Fibroblast of skin of right biceps (primary cell): Measurements from ENCODE around the gene SGPP2.
"Not testable (repeated sequence)": the region's sequence is repeated elsewhere in the genome, so short reads cannot be mapped to it uniquely, and the experiment has no call there.

ENCODE experiments used
- DNase-seq: peaks from one replicate; pipeline ENCODE4 v3.0.0-alpha.2; 2013

Gene SGPP2, protein sequence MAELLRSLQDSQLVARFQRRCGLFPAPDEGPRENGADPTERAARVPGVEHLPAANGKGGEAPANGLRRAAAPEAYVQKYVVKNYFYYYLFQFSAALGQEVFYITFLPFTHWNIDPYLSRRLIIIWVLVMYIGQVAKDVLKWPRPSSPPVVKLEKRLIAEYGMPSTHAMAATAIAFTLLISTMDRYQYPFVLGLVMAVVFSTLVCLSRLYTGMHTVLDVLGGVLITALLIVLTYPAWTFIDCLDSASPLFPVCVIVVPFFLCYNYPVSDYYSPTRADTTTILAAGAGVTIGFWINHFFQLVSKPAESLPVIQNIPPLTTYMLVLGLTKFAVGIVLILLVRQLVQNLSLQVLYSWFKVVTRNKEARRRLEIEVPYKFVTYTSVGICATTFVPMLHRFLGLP

GRCh38 chr2:222424276-222424728 lies at the start of gene SGPP2:
SGPP2 (plus strand) TSS chr2:222424543; CDS start chr2:222424603, 60 bp downstream.
- DNase-seq, result no peak

GRCh38 chr2:222375798-222376197 lies 48.5 kb upstream of the SGPP2 start:
- DNase-seq, result no peak

GRCh38 chr2:222380456-222380855 lies 43.9 kb upstream of the SGPP2 start:
- no peak for DNase-seq

DNA sequence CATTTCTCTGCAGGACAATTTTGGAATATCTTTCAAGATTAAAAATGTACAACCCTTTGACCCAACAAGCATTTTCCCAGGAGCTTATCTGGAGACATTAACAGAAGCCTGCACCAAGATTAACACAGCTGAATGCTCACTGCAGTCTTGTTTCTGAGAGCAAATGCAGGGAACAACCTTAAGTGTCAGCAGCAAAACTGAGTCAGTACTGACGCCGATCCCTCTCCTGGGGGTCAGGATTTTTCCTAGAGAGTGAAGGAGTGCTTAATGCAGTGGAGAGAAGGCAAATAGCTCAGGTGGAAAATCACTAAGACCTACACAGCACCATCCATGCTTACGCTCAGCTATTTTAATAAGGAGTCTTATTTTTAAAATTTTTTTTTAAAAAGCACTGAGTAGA lies 42.8 kb upstream of the SGPP2 start:
- DNase-seq, result no peak

DNA sequence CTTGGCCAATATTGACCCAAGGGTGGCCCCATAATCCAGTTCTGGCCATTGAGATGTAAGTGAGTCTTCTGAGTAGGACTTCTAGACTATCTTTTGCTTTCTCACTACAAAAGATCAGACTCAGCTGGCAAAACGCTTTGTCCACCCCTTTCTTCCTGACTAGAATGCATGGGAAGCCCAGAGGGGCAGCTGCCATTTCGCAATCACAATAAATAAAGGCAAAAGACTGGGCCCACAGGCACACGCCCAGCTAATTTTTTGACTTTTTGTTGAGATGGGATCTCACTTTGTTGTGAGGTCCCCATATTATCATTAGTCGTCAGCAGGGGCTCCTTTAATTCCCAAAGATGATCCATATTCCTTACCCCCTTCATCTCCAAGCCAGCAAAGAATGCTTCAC lies 41.1 kb upstream of the SGPP2 start:
- DNase-seq, result no peak

DNA sequence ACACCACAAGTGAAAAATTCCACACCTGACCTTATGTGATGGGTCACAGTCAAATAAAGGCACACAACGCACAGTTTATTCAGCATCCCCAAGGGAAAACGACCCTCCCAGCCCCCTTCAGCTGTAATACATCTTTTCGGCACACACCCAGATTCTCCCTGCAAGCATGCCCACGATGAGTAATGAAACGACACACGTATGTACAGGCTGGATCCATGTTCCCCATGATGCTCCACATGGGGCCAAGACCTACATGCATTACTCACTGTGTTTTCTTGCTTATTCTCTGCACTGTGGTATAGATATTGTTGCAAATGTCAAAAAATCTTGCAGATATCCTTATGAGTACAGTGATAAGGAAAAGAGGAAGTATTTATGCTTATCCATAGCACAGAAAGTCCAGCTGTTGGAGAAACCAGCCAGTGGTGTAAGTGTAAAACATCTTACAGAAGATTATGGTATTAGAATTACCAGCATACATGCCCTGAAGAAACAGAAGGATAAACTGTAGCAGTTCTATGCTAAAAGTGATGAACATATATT lies 32.5 kb upstream of the SGPP2 start:
- no peak for DNase-seq

DNA sequence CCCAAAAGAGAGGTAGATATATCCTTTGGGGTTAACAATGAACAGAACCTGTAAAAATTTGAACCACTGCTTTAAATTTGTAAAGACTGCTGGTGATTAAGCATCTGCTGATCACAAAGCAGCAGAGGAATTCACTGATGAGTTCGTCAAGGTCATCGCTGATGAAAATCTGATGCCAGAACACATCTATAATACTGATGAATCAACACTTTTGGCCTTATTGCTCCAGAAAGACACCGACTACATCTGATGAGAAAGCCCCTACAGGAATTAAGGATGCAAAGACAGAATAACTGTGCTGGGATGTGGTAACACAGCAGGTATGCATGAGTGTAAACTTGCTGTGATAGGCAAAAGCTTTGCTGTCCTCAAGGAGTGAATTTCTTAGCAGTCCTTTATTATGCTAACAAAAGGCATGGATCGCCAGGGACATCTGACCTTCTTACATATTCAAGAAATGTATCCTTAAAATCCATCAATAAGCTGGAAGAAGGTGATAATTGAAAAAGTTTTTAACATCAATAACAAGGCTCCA lies 30.5 kb upstream of the SGPP2 start:
- peak; percentile 8 for DNase-seq

- no peak for DNase-seq
These were observed 25.9 kb upstream of the SGPP2 start for GRCh38 chr2:222398446-222398885.

- no peak for DNase-seq
These were observed 25.1 kb upstream of the SGPP2 start for GRCh38 chr2:222399038-222399783.

- no peak for DNase-seq
These were observed 20.0 kb upstream of the SGPP2 start for GRCh38 chr2:222404151-222404905.

GRCh38 chr2:222408684-222409083 lies 15.7 kb upstream of the SGPP2 start:
- no peak for DNase-seq

DNA sequence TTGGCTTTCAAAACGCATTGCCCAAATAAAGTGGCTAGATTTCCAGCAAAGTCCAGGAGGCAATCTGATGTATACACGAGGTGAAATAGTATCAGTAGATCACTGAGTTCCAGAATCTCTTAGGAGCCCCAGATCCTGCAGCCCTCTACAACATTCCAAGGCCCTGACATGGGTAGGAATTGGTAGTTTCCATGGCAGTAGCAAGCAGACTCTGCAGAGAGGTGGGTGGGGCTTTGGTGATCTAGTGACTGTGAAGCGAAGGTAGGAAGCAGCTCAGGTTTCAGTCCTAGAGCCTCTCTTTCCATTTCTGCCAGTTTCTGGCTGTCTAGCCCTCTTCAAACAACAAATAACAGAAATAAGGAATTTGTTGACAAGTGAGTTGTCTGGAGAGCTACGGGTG lies 13.8 kb upstream of the SGPP2 start:
- DNase-seq, result peak; percentile 11

DNA sequence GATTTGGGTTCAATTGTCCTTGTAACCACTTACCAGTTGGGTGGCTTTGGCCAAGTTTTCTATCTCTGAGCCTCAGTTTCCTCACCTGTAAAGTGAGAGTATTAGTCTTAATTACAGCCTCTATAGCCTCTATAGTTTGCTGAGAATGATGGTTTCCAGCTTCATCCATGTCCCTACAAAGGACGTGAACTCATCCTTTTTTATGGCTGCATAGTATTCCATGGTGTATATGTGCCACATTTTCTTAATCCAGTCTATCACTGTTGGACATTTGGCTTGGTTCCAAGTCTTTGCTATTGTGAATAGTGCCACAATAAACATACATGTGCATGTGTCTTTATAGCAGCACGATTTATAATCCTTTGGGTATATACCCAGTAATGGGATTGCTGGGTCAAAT lies 12.0 kb upstream of the SGPP2 start:
- not testable (repeated sequence) for DNase-seq

- DNase-seq, result no peak
These were observed 10.9 kb upstream of the SGPP2 start for GRCh38 chr2:222413295-222413911.

DNA sequence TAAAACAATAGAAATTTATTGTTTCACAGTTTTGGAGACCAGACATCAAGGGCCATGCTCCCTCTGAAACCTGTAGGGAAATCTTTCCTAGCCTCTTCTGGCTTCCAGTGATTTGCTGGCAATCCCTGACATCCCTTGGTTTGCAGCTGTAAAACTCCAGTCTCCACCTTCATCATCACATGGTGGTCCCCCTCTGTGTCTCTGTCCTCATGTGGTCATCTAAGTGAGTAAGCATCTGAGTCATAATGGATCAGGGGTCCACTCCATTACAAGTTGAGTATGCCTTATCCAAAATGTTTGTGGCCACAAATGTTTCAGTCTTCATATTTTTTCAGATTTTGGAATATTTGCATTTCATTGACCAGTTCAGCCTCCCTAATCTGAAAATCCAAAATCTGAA lies 5.6 kb upstream of the SGPP2 start:
- DNase-seq, result no peak

GRCh38 chr2:222420508-222420907 lies 3.8 kb upstream of the SGPP2 start:
- DNase-seq, result no peak

DNA sequence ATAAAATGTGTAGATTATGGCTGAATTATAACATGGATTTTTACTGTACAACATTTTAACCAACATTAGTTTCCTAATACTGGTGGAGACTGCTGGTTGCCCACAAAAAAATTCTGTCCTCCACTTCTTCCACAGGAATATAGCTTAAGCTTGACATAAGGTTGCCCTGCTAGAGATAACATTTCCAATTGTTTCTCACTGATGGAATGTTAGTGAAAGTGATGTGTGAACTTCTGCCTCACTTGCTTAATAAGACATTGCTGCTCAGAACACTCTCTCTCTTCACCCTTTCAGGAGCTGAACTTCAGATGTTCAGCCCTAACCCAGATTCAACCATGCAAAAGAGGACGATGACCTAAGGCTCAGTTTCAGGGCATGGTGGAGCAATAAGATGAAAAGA lies 2.7 kb upstream of the SGPP2 start:
- no peak for DNase-seq

DNA sequence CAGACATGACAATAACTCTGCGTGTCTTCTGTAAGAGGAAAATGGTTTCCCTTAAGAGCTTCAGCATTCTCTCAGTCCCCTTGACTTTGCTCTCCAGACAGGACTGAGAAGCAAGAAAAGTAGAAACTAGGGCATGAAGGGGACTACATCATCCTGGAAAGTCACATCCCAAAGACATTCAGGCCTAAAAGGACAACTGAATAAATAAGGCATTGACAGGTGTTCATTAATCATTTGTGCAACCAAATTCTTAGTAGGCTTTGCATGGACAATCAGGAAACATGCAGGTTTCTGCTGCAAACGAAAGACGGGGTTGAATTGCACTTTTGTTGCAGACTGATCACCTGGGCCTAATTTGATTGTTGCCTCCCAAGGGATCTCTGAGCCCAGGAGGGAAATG lies 1.2 kb upstream of the SGPP2 start:
- no peak for DNase-seq

- no peak for DNase-seq
These were observed 589 bp upstream of the SGPP2 start for GRCh38 chr2:222423632-222424275.

GRCh38 chr2:222424729-222425671 lies 657 bp downstream of the SGPP2 start:
- peak; percentile 3 for DNase-seq
